ENCODE results near the gene POU6F2.

DNA sequence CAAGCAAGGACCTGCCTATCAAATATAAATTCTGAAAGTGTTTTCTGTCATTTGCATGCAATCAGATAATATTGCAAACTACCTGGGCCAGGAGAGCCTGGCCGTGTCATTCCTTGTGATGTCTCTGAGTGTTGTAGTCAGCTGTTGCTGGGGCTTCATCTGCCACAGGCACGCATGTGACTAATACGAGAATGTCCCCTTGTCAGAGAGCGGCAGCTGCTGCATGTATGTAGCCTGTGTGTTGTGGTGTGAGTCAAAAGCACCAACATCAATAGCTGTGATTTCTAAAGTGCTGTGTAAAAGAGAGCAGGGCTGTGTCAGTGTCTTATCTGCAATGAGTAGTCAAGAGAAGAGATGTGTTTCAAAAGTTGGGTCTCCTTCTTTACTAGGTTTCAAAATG, 155.4 kb downstream of the POU6F2 start:
- TF ChIP-seq, protein P1, sequence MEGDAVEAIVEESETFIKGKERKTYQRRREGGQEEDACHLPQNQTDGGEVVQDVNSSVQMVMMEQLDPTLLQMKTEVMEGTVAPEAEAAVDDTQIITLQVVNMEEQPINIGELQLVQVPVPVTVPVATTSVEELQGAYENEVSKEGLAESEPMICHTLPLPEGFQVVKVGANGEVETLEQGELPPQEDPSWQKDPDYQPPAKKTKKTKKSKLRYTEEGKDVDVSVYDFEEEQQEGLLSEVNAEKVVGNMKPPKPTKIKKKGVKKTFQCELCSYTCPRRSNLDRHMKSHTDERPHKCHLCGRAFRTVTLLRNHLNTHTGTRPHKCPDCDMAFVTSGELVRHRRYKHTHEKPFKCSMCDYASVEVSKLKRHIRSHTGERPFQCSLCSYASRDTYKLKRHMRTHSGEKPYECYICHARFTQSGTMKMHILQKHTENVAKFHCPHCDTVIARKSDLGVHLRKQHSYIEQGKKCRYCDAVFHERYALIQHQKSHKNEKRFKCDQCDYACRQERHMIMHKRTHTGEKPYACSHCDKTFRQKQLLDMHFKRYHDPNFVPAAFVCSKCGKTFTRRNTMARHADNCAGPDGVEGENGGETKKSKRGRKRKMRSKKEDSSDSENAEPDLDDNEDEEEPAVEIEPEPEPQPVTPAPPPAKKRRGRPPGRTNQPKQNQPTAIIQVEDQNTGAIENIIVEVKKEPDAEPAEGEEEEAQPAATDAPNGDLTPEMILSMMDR (IDR thresholded peaks at IDR 0.05) = no peak
- no peak for TF ChIP-seq POLR2A (IDR thresholded peaks at IDR 0.05)
